NCI-H187 (cell line): ENCODE results near the gene PDE2A.

Experiments
- DNase-seq, 2 experiments: peaks; one replicate each; lab custom pipeline; 2025; lab: John Stamatoyannopoulos, UW

PDE2A gene

GRCh38 chr11:72683782-72684200 lies 9.6 kb upstream of the PDE2A start:
- peak in 1 of 2 experiments; percentile 24 for DNase-seq

GRCh38 chr11:72682858-72683243 lies 8.6 kb upstream of the PDE2A start:
- DNase-seq: no peak

GRCh38 chr11:72682238-72682857 lies 8.1 kb upstream of the PDE2A start:
- DNase-seq: no peak

- peak in 1 of 2 experiments; percentile 39 for DNase-seq
Measured at GRCh38 chr11:72681226-72682153, 7.3 kb upstream of the PDE2A start.

GRCh38 chr11:72680624-72681158 lies 6.5 kb upstream of the PDE2A start:
- DNase-seq: no peak

- no peak for DNase-seq
Measured at GRCh38 chr11:72679869-72680268, 5.6 kb upstream of the PDE2A start.

- DNase-seq: no peak
Measured at GRCh38 chr11:72678524-72678923, 4.3 kb upstream of the PDE2A start.

GRCh38 chr11:72676861-72677341 lies 2.7 kb upstream of the PDE2A start:
- no peak for DNase-seq

GRCh38 chr11:72675221-72675620 lies 999 bp upstream of the PDE2A start:
- DNase-seq: no peak

GRCh38 chr11:72673284-72673942 lies 809 bp downstream of the PDE2A start:
- no peak for DNase-seq

GRCh38 chr11:72672597-72673238 lies 1.5 kb downstream of the PDE2A start:
- no peak for DNase-seq

GRCh38 chr11:72671152-72672099 lies 2.8 kb downstream of the PDE2A start:
- DNase-seq: no peak

GRCh38 chr11:72670041-72670440 lies 4.2 kb downstream of the PDE2A start:
- DNase-seq: no peak

- DNase-seq: no peak
Measured at GRCh38 chr11:72669527-72669926, 4.7 kb downstream of the PDE2A start.

GRCh38 chr11:72668629-72669347 lies 5.4 kb downstream of the PDE2A start:
- no peak for DNase-seq

- no peak for DNase-seq
Measured at GRCh38 chr11:72665911-72666472, 8.2 kb downstream of the PDE2A start.

GRCh38 chr11:72662036-72662435 lies 12.2 kb downstream of the PDE2A start:
- DNase-seq: no peak

GRCh38 chr11:72661486-72661885 lies 12.7 kb downstream of the PDE2A start:
- no peak for DNase-seq

- no peak for DNase-seq
Measured at GRCh38 chr11:72658989-72659640, 15.1 kb downstream of the PDE2A start.
